ENCODE measurements around the gene ABCA10.

Gene ABCA10

GRCh38 chr17:69098625-69099024 lies 130.0 kb downstream of the ABCA10 start:
- DNase-seq (ENCODE audit: low read depth): no peak
